Body of pancreas (tissue), 4 donors: ENCODE results near the gene FOXL1.

Experiments used
- CTCF ChIP-seq, 7 experiments: fragments of 450-650 bp in 4 of 7; fragments of 200-600 bp in 3 of 7; sonication (generic) in 3 of 7; IDR thresholded peaks; one replicate each; pipeline ENCODE4 v1.5.1; 2016 to 2019; ENCODE audit warnings: antibody characterized with exemption in 7 of 7
- POLR2A ChIP-seq, 3 donors: fragments of 450-650 bp; IDR thresholded peaks; one replicate each; pipeline ENCODE4 v1.6.1; 2016; ENCODE audit warnings: antibody characterized with exemption in 3 of 3, mild to moderate bottlenecking in 2 of 3

- TF ChIP-seq CTCF (IDR thresholded peaks at IDR 0.05) (no peak), POLR2A (IDR thresholded peaks at IDR 0.05) (no peak)
These were observed 37.5 kb upstream of the FOXL1 start for GRCh38 chr16:86540894-86541293.
